Esophagus squamous epithelium (tissue), 4 donors: ENCODE results near the gene IGFBP1.

Experiments
- CTCF ChIP-seq, 6 experiments: fragments of 450-650 bp in 4 of 6; fragments of 200-600 bp in 2 of 6; sonication (generic) in 2 of 6; IDR thresholded peaks; one replicate each; pipeline ENCODE4 v1.5.1; 2016 to 2019; ENCODE audit warnings: antibody characterized with exemption in 6 of 6, mild to moderate bottlenecking in 4 of 6, moderate library complexity in 4 of 6
- POLR2A ChIP-seq, 4 donors: fragments of 450-650 bp; IDR thresholded peaks; one replicate each; pipeline ENCODE4 v1.6.1; 2017; ENCODE audit warnings: antibody characterized with exemption in 4 of 4, mild to moderate bottlenecking in 4 of 4, moderate library complexity in 3 of 4

- TF ChIP-seq CTCF (IDR thresholded peaks at IDR 0.05) (no peak), POLR2A (IDR thresholded peaks at IDR 0.05) (no peak)
These were observed 23.0 kb downstream of the IGFBP1 start for GRCh38 chr7:45911311-45911710.
